ENCODE results near the gene PET100. TPM values are rescaled to one million over a fixed set of nuclear protein-coding genes. Genes with fewer than 3 reads are reported as not detected.

PET100 gene
- total RNA-seq, 3 donors from 2014 or later: 107 to 132 (median 128) TPM

- no peak overlapping the region for H3K4me3 Mint-ChIP-seq
- H3K36me3 Mint-ChIP-seq (ENCODE audit: insufficient read depth): peaks cover 8% of the 10 kb centered on the region
- no peaks in the 10 kb centered on the region for H3K9me3 Mint-ChIP-seq
- H3K27me3 Mint-ChIP-seq (ENCODE audit: low read depth): no peaks in the 10 kb centered on the region
- ATAC-seq (no peak), DNase-seq (no peak)
- no peaks in the 10 kb centered on the region for H3K4me1 Mint-ChIP-seq (ENCODE audit: low read depth)
Measured at GRCh38 chr19:7646426-7646700, 16.8 kb downstream of the PET100 start.

GRCh38 chr19:7647156-7647555 lies 17.6 kb downstream of the PET100 start:
- H3K27me3 Mint-ChIP-seq (ENCODE audit: low read depth): no peaks in the 10 kb centered on the region
- no peak for DNase-seq
- H3K4me3 Mint-ChIP-seq: no peak overlapping the region

GRCh38 chr19:7648265-7649014 lies 18.8 kb downstream of the PET100 start:
- DNase-seq (no peak), ATAC-seq (no peak)
- Mint-ChIP-seq H3K36me3 (ENCODE audit: insufficient read depth) (peaks cover 8% of the 10 kb centered on the region), H3K27me3 (ENCODE audit: low read depth) (no peaks in the 10 kb centered on the region), H3K9me3 (no peaks in the 10 kb centered on the region), H3K4me1 (ENCODE audit: low read depth) (peaks cover 10% of the 10 kb centered on the region), H3K4me3 (no peak overlapping the region)

More at GRCh38 chr19:7647156-7647555, 17.6 kb downstream of the PET100 start:
- Mint-ChIP-seq H3K36me3 (ENCODE audit: insufficient read depth) (peaks cover 8% of the 10 kb centered on the region), H3K4me1 (ENCODE audit: low read depth) (peaks cover 3% of the 10 kb centered on the region), H3K9me3 (no peaks in the 10 kb centered on the region)
- no peak for ATAC-seq

GRCh38 chr19:7650148-7650547 lies 20.6 kb downstream of the PET100 start:
- ATAC-seq: no peak
- peaks cover 10% of the 10 kb centered on the region for H3K4me1 Mint-ChIP-seq (ENCODE audit: low read depth)
- H3K4me3 Mint-ChIP-seq: no peak overlapping the region

GRCh38 chr19:7652061-7652641 lies 22.6 kb downstream of the PET100 start:
- peak; percentile 88 to 91 for ATAC-seq
- Mint-ChIP-seq H3K4me1 (ENCODE audit: low read depth) (peaks cover 10% of the 10 kb centered on the region), H3K27me3 (ENCODE audit: low read depth) (no peaks in the 10 kb centered on the region), H3K9me3 (no peaks in the 10 kb centered on the region), H3K4me3 (peak overlapping the region; percentile 64), H3K36me3 (ENCODE audit: insufficient read depth) (no peaks in the 10 kb centered on the region)
- DNase-seq: peak; percentile 86

More at GRCh38 chr19:7650148-7650547, 20.6 kb downstream of the PET100 start:
- Mint-ChIP-seq H3K9me3 (no peaks in the 10 kb centered on the region), H3K27me3 (ENCODE audit: low read depth) (no peaks in the 10 kb centered on the region), H3K36me3 (ENCODE audit: insufficient read depth) (peaks cover 4% of the 10 kb centered on the region)
- DNase-seq: no peak

GRCh38 chr19:7654401-7654800 lies 24.8 kb downstream of the PET100 start:
- H3K27me3 Mint-ChIP-seq (ENCODE audit: low read depth): no peaks in the 10 kb centered on the region
- H3K36me3 Mint-ChIP-seq (ENCODE audit: insufficient read depth): no peaks in the 10 kb centered on the region
- no peak overlapping the region for H3K4me3 Mint-ChIP-seq
- H3K4me1 Mint-ChIP-seq (ENCODE audit: low read depth): peaks cover 22% of the 10 kb centered on the region
- ATAC-seq: no peak
- no peak for DNase-seq
- no peaks in the 10 kb centered on the region for H3K9me3 Mint-ChIP-seq

GRCh38 chr19:7655581-7655980 lies 26.0 kb downstream of the PET100 start:
- DNase-seq: no peak
- ATAC-seq: no peak
- H3K9me3 Mint-ChIP-seq: no peaks in the 10 kb centered on the region
- H3K4me1 Mint-ChIP-seq (ENCODE audit: low read depth): peaks cover 22% of the 10 kb centered on the region
- no peak overlapping the region for H3K4me3 Mint-ChIP-seq
- no peaks in the 10 kb centered on the region for H3K27me3 Mint-ChIP-seq (ENCODE audit: low read depth)
- H3K36me3 Mint-ChIP-seq (ENCODE audit: insufficient read depth): no peaks in the 10 kb centered on the region

GRCh38 chr19:7657131-7657751 lies 27.6 kb downstream of the PET100 start:
- no peak overlapping the region for H3K4me3 Mint-ChIP-seq
- H3K36me3 Mint-ChIP-seq (ENCODE audit: insufficient read depth): no peaks in the 10 kb centered on the region
- DNase-seq (no peak), ATAC-seq (peak; percentile 24 to 37)
- no peaks in the 10 kb centered on the region for H3K9me3 Mint-ChIP-seq
- no peaks in the 10 kb centered on the region for H3K27me3 Mint-ChIP-seq (ENCODE audit: low read depth)
- H3K4me1 Mint-ChIP-seq (ENCODE audit: low read depth): peaks cover 18% of the 10 kb centered on the region

- ATAC-seq (peak; percentile 95 to 98), DNase-seq (no peak)
- Mint-ChIP-seq H3K27me3 (ENCODE audit: low read depth) (no peaks in the 10 kb centered on the region), H3K4me1 (ENCODE audit: low read depth) (peaks cover 12% of the 10 kb centered on the region), H3K36me3 (ENCODE audit: insufficient read depth) (no peaks in the 10 kb centered on the region), H3K4me3 (peak overlapping the region; percentile 49), H3K9me3 (no peaks in the 10 kb centered on the region)
Measured at GRCh38 chr19:7658219-7658686, 28.7 kb downstream of the PET100 start.

- H3K27me3 Mint-ChIP-seq (ENCODE audit: low read depth): peaks cover 7% of the 10 kb centered on the region
- no peaks in the 10 kb centered on the region for H3K9me3 Mint-ChIP-seq
- DNase-seq: no peak
- peaks cover 12% of the 10 kb centered on the region for H3K4me1 Mint-ChIP-seq (ENCODE audit: low read depth)
- ATAC-seq: no peak
- no peak overlapping the region for H3K4me3 Mint-ChIP-seq
- no peaks in the 10 kb centered on the region for H3K36me3 Mint-ChIP-seq (ENCODE audit: insufficient read depth)
Measured at GRCh38 chr19:7661744-7662538, 32.3 kb downstream of the PET100 start.

GRCh38 chr19:7662657-7663056 lies 33.1 kb downstream of the PET100 start:
- ATAC-seq (no peak), DNase-seq (no peak)
- Mint-ChIP-seq H3K4me3 (no peak overlapping the region), H3K27me3 (ENCODE audit: low read depth) (peaks cover 8% of the 10 kb centered on the region), H3K9me3 (no peaks in the 10 kb centered on the region), H3K36me3 (ENCODE audit: insufficient read depth) (no peaks in the 10 kb centered on the region), H3K4me1 (ENCODE audit: low read depth) (peaks cover 8% of the 10 kb centered on the region)

- H3K36me3 Mint-ChIP-seq (ENCODE audit: insufficient read depth): no peaks in the 10 kb centered on the region
- DNase-seq: no peak
Measured at GRCh38 chr19:7663706-7664105, 34.1 kb downstream of the PET100 start.

GRCh38 chr19:7665076-7665475 lies 35.5 kb downstream of the PET100 start:
- ATAC-seq: no peak
- H3K4me1 Mint-ChIP-seq (ENCODE audit: low read depth): peaks cover 4% of the 10 kb centered on the region
- no peaks in the 10 kb centered on the region for H3K9me3 Mint-ChIP-seq
- no peaks in the 10 kb centered on the region for H3K36me3 Mint-ChIP-seq (ENCODE audit: insufficient read depth)
- DNase-seq: no peak
- peaks cover 22% of the 10 kb centered on the region for H3K27me3 Mint-ChIP-seq (ENCODE audit: low read depth)
- H3K4me3 Mint-ChIP-seq: no peak overlapping the region

More at GRCh38 chr19:7663706-7664105, 34.1 kb downstream of the PET100 start:
- no peaks in the 10 kb centered on the region for H3K4me1 Mint-ChIP-seq (ENCODE audit: low read depth)
- no peaks in the 10 kb centered on the region for H3K9me3 Mint-ChIP-seq
- H3K4me3 Mint-ChIP-seq: no peak overlapping the region
- H3K27me3 Mint-ChIP-seq (ENCODE audit: low read depth): peaks cover 12% of the 10 kb centered on the region
- no peak for ATAC-seq

- no peaks in the 10 kb centered on the region for H3K36me3 Mint-ChIP-seq (ENCODE audit: insufficient read depth)
- ATAC-seq (no peak), DNase-seq (no peak)
- H3K9me3 Mint-ChIP-seq: no peaks in the 10 kb centered on the region
- H3K27me3 Mint-ChIP-seq (ENCODE audit: low read depth): peaks cover 43% of the 10 kb centered on the region
- peaks cover 11% of the 10 kb centered on the region for H3K4me1 Mint-ChIP-seq (ENCODE audit: low read depth)
- H3K4me3 Mint-ChIP-seq: peak within 1 kb of the TSS; percentile 52
Measured at GRCh38 chr19:7668842-7669241, 39.2 kb downstream of the PET100 start, which contains the start of gene RETN. RETN (plus strand) TSS chr19:7669049; CDS start chr19:7669327, 278 bp downstream.
